HepG2 (cell line): ENCODE results near the gene FAM221B. TPM values are rescaled to one million over a fixed set of nuclear protein-coding genes. Genes with fewer than 3 reads are reported as not detected.

Experiments used
- ATAC-seq: fragments of 200-7000 bp; cut with Tn5 transposase; 3 replicates; pipeline ENCODE4 v1.9.1; 2020; ENCODE audit warnings: mild to moderate bottlenecking, moderate library complexity
- BruUV-seq: library from RNA; stranded (reverse); fragments of 400-500 nt; replicated peaks from 2 replicates; lab custom pipeline; 2021; lab: Mats Ljungman, UMichigan
- CTCF ChIA-PET: fragments of 300-600 bp; formaldehyde crosslinking; extraction: SDS; loops from one replicate; lab custom pipeline; 2021; ENCODE audit warnings: low total read pairs, inconsistent platforms, low intra/inter-chr PET ratio; lab: Yijun Ruan, JAX
- POLR2A ChIA-PET: fragments of 350-600 bp; sonication (Branson Sonifier 250); formaldehyde crosslinking; loops from one replicate; lab custom pipeline; 2020; ENCODE audit warnings: antibody characterized with exemption, inconsistent platforms; lab: Yijun Ruan, JAX
- DNase-seq: peaks from one replicate; pipeline ENCODE4 v3.0.0-alpha.2; 2015; ENCODE audit warnings: low spot score
- FAIRE-seq: peaks from 3 replicates; lab custom pipeline; 2011; peaks lifted over from hg19 to GRCh38; lab: Jason Lieb, UNC
- H2AFZ ChIP-seq: one replicate; pipeline ENCODE4 v1.6.1; 2011; ENCODE audit warnings: low read length, inconsistent platforms
- H3K27ac ChIP-seq: fragments of 300-600 bp; 3 replicates; pipeline ENCODE4 v1.8.0; 2011; ENCODE audit warnings: mixed run types, mild to moderate bottlenecking, mixed read lengths, low read length, inconsistent platforms; ENCODE audit not compliant: insufficient read depth; ENCODE audit errors: extremely low read length
- H3K27me3 ChIP-seq, 2 experiments: fragments of 200-600 bp in 1 of 2; 2 replicates in 1 of 2; 3 replicates in 1 of 2; pipeline versions ENCODE4 v1.6.0 to v1.8.0; 2011; ENCODE audit warnings: low read length in 2 of 2, mild to moderate bottlenecking in 2 of 2, moderate library complexity in 2 of 2, inconsistent platforms in 1 of 2; ENCODE audit not compliant: insufficient read depth in 2 of 2, control insufficient read depth in 1 of 2
- H3K36me3 ChIP-seq, 2 experiments: fragments of 200-600 bp in 1 of 2; replicated peaks in 1 of 2; 2 replicates in 1 of 2; 3 replicates in 1 of 2; pipeline versions ENCODE4 v1.5.1 to v1.8.0; 2011; ENCODE audit warnings: low read length in 2 of 2, inconsistent platforms in 1 of 2; ENCODE audit not compliant: insufficient read depth in 2 of 2, control insufficient read depth in 1 of 2
- H3K4me1 ChIP-seq: 2 replicates; pipeline ENCODE4 v1.5.1; 2012; ENCODE audit warnings: low read length, inconsistent platforms; ENCODE audit not compliant: insufficient read depth
- H3K4me2 ChIP-seq: 2 replicates; pipeline ENCODE4 v1.6.0; 2011; ENCODE audit warnings: low read depth, low read length, inconsistent platforms
- H3K4me3 ChIP-seq, 3 experiments: fragments of 200-600 bp in 1 of 3; sonication (generic), shearing (Covaris generic) in 1 of 3; replicated peaks in 1 of 3; 2 replicates each; pipeline ENCODE4 v1.5.1; 2011 to 2016; ENCODE audit warnings: low read length in 3 of 3, inconsistent platforms in 2 of 3, low read depth in 2 of 3, mild to moderate bottlenecking in 2 of 3, control low read depth in 1 of 3, mixed read lengths in 1 of 3; ENCODE audit not compliant: insufficient read depth in 1 of 3
- H3K79me2 ChIP-seq: one replicate; pipeline ENCODE4 v1.6.1; 2011; ENCODE audit warnings: low read length, inconsistent platforms; ENCODE audit not compliant: insufficient read depth
- H3K9ac ChIP-seq: 2 replicates; pipeline ENCODE4 v1.6.0; 2011; ENCODE audit warnings: mild to moderate bottlenecking, low read depth, low read length, inconsistent platforms; ENCODE audit not compliant: insufficient read depth
- H3K9me3 ChIP-seq: 2 replicates; pipeline ENCODE4 v1.5.1; 2012; ENCODE audit warnings: mild to moderate bottlenecking, low read length
- H4K20me1 ChIP-seq: 2 replicates; pipeline ENCODE4 v1.6.0; 2011; ENCODE audit warnings: inconsistent platforms, mild to moderate bottlenecking, low read length, moderate library complexity; ENCODE audit not compliant: insufficient read depth
- ARNT2 ChIP-seq: sonication (generic); formaldehyde crosslinking; IDR thresholded peaks from 2 replicates; pipeline ENCODE4 v1.8.0; 2022; ENCODE audit warnings: mild to moderate bottlenecking, low read depth, missing genetic modification reagents, moderate library complexity
- GFI1 ChIP-seq: sonication (generic); formaldehyde crosslinking; IDR thresholded peaks from 2 replicates; pipeline ENCODE4 v1.5.0; 2020; ENCODE audit warnings: missing genetic modification reagents, mild to moderate bottlenecking, borderline replicate concordance
- GLI4 ChIP-seq: sonication (generic); formaldehyde crosslinking; IDR thresholded peaks from 2 replicates; pipeline ENCODE4 v1.5.1; 2020; ENCODE audit warnings: missing genetic modification reagents, mild to moderate bottlenecking, moderate library complexity, borderline replicate concordance
- MAF1 ChIP-seq: sonication (generic); formaldehyde crosslinking; IDR thresholded peaks from 2 replicates; pipeline ENCODE4 v1.5.0; 2020; ENCODE audit warnings: missing genetic modification reagents, borderline replicate concordance
- MAZ ChIP-seq, 2 experiments: sonication (generic) in 1 of 2; formaldehyde crosslinking in 1 of 2; IDR thresholded peaks; 2 replicates each; pipeline versions ENCODE4 v1.5.0 to v1.6.1; 2012 to 2020; ENCODE audit warnings: low read depth in 2 of 2, mild to moderate bottlenecking in 2 of 2, borderline replicate concordance in 1 of 2, improper control_type of control experiment in 1 of 2, low read length in 1 of 2, missing genetic modification reagents in 1 of 2, moderate library complexity in 1 of 2
- PITX1 ChIP-seq: sonication (generic); formaldehyde crosslinking; IDR thresholded peaks from 2 replicates; pipeline ENCODE4 v1.5.1; 2020; ENCODE audit warnings: mild to moderate bottlenecking, missing genetic modification reagents
- PLRG1 ChIP-seq: fragments of 450-650 bp; conservative IDR thresholded peaks from 2 replicates; pipeline ENCODE4 v1.6.1; 2016
- RXRA ChIP-seq: sonication (generic); formaldehyde crosslinking; IDR thresholded peaks from 2 replicates; pipeline ENCODE4 v1.5.1; 2020; ENCODE audit warnings: missing genetic modification reagents
- THAP9 ChIP-seq: sonication (generic); formaldehyde crosslinking; IDR thresholded peaks from 2 replicates; pipeline ENCODE4; 2020; ENCODE audit warnings: missing genetic modification reagents, mild to moderate bottlenecking, borderline replicate concordance
- TSC22D2 ChIP-seq: sonication (generic); formaldehyde crosslinking; IDR thresholded peaks from 2 replicates; pipeline ENCODE4 v1.5.1; 2020; ENCODE audit warnings: missing genetic modification reagents, mild to moderate bottlenecking, borderline replicate concordance
- ZBED4 ChIP-seq: sonication (generic); formaldehyde crosslinking; IDR thresholded peaks from 2 replicates; pipeline ENCODE4 v1.4.0; 2020; ENCODE audit warnings: missing genetic modification reagents, borderline replicate concordance
- ZMYM4 ChIP-seq: sonication (generic); formaldehyde crosslinking; IDR thresholded peaks from 2 replicates; pipeline ENCODE4 v1.8.1; 2023; ENCODE audit warnings: mild to moderate bottlenecking, missing genetic modification reagents
- ZNF367 ChIP-seq: sonication (generic); formaldehyde crosslinking; IDR thresholded peaks from 2 replicates; pipeline ENCODE4 v1.4.0; 2020; ENCODE audit warnings: missing genetic modification reagents, borderline replicate concordance
- WGBS: methylation state at CpG from one replicate; pipeline ENCODE4 v1.1.6; 2017; ENCODE audit warnings: low lambda C conversion rate; 5-methylcytosine and 5-hydroxymethylcytosine counted together
- in situ Hi-C: cut with HindIII; loops from 2 replicates; pipeline ENCODE4 v1.10.0; 2017; ENCODE audit warnings: low pct_unique_long_range_greater_than_20kb; ENCODE audit not compliant: extremely low pct_ligation_motif_present
- intact Hi-C: fragments of 100-400 bp; cut with micrococcal nuclease; formaldehyde crosslinking; loops from one replicate; pipeline ENCODE4 v1.10.0; 2022; ENCODE audit not compliant: unreplicated experiment
- polyA plus RNA-seq, 8 experiments: library from polyadenylated mRNA; depleted of rRNA in 3 of 8; stranded (reverse) in 7 of 8; unstranded in 1 of 8; fragments of >200 nt; fragmentation: Illumina TruSeq in 4 of 8; extraction: Trizol in 4 of 8; gene quantifications; 2 replicates each; pipeline versions ENCODE4 v1.2.1 to v1.2.3, GENCODE V29; 2011 to 2016; ENCODE audit warnings: low read depth in 4 of 8, missing spikeins in 1 of 8, mixed read lengths in 1 of 8; ENCODE audit not compliant: insufficient read depth in 1 of 8
- total RNA-seq, 5 experiments: library from RNA; depleted of rRNA; stranded (reverse); fragments of >200 nt; fragmentation: Illumina TruSeq; extraction: Trizol; gene quantifications; 2 replicates each; pipeline ENCODE4 v1.2.3, GENCODE V29; 2016; ENCODE audit warnings: low read depth in 1 of 5

The FAM221B gene
- total and polyA plus RNA-seq, 2 of the 13 experiments (the other 11 are each of a cell fraction or from before 2014, with no cell fraction given) = not detected

GRCh38 chr9:35858458-35858857 lies 29.9 kb upstream of the FAM221B start:
- intact Hi-C loops = no loop called here
- Histone ChIP-seq H3K4me2 (no peak overlapping the region), H3K4me1 (no peaks in the 10 kb centered on the region)
- no peak for TF ChIP-seq RXRA (CRISPR knock-in tag)
- no peak for TF ChIP-seq ZNF367 (CRISPR knock-in tag)
- no peak for TF ChIP-seq THAP9 (CRISPR knock-in tag)
- TF ChIP-seq PLRG1 = no peak
- no peak for TF ChIP-seq ZBED4 (CRISPR knock-in tag)
- no peak for TF ChIP-seq PITX1 (CRISPR knock-in tag)
- TF ChIP-seq MAZ (IDR thresholded peaks at IDR 0.05; ENCODE audit: borderline replicate concordance, low read depth, low read length) = no peak
- TF ChIP-seq MAZ (CRISPR knock-in tag; IDR thresholded peaks at IDR 0.05; ENCODE audit: low read depth) = no peak
- no peak for TF ChIP-seq GFI1 (CRISPR knock-in tag)
- TF ChIP-seq GLI4 (CRISPR knock-in tag) = no peak
- TF ChIP-seq ARNT2 = no peak
- no peak for TF ChIP-seq MAF1 (CRISPR knock-in tag)
- TF ChIP-seq TSC22D2 (CRISPR knock-in tag) = no peak
- TF ChIP-seq ZMYM4 (CRISPR knock-in tag) = no peak
- TF ChIP-seq, all 625 proteins: peak for 0
- H3K4me3 ChIP-seq = no peak overlapping the region
- H2AFZ ChIP-seq = no peak overlapping the region
- WGBS = 32% methylated on average over 5 of the region's 5 CpGs
- in situ Hi-C loops = no loop called here
- H3K9ac ChIP-seq = no peak overlapping the region
- H4K20me1 ChIP-seq = no peaks in the 10 kb centered on the region
- no peak overlapping the region for H3K27ac ChIP-seq
- no peaks in the 10 kb centered on the region for H3K36me3 ChIP-seq
- no TSS peak for BruUV-seq
- FAIRE-seq (no peak), DNase-seq (no peak), ATAC-seq (no peak)
- H3K79me2 ChIP-seq = no peaks in the 10 kb centered on the region
- ChIA-PET POLR2A (no interaction called here), CTCF (no interaction called here)
- no peaks in the 10 kb centered on the region for H3K9me3 ChIP-seq
- H3K27me3 ChIP-seq = peaks cover 0 to 30% of the 10 kb centered on the region in 2 experiments; a peak in 2 of 5 replicates
